Measurements from ENCODE around the gene MLN. TPM values are rescaled to one million over a fixed set of nuclear protein-coding genes. Genes with fewer than 3 reads are reported as not detected.

Gene MLN
- total RNA-seq, 1 donor from 2014 or later, result not detected

DNA sequence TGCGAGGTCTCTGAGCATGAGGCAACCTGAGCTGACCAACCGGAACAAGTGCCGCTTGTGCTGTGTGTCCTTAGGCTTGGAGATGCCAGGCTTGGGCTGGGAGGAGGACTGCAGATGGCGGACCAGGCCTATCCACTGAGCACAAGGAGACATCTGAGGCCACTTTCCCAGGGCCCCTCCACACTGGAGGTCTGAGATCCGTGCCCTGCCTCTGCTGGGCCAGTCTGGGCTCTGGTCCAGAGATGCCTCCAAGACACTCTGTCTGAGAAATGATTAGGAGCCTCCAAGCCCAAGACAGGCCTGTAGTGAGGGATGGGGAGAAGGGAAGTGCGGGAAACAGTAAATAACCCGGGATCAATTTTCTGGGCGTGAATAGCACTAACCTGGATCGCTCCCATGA is 3.0 kb upstream of the MLN start:
- H3K9me3 Mint-ChIP-seq (ENCODE audit: low read depth), result no peaks in the 10 kb centered on the region
- no peak for DNase-seq (ENCODE audit: low spot score, unreplicated experiment)
- no peaks in the 10 kb centered on the region for H3K36me3 Mint-ChIP-seq (ENCODE audit: insufficient read depth)
- no peak overlapping the region for H3K4me3 Mint-ChIP-seq (ENCODE audit: low read depth)
- peaks cover 56% of the 10 kb centered on the region for H3K27me3 Mint-ChIP-seq
- TF ChIP-seq, protein P1, sequence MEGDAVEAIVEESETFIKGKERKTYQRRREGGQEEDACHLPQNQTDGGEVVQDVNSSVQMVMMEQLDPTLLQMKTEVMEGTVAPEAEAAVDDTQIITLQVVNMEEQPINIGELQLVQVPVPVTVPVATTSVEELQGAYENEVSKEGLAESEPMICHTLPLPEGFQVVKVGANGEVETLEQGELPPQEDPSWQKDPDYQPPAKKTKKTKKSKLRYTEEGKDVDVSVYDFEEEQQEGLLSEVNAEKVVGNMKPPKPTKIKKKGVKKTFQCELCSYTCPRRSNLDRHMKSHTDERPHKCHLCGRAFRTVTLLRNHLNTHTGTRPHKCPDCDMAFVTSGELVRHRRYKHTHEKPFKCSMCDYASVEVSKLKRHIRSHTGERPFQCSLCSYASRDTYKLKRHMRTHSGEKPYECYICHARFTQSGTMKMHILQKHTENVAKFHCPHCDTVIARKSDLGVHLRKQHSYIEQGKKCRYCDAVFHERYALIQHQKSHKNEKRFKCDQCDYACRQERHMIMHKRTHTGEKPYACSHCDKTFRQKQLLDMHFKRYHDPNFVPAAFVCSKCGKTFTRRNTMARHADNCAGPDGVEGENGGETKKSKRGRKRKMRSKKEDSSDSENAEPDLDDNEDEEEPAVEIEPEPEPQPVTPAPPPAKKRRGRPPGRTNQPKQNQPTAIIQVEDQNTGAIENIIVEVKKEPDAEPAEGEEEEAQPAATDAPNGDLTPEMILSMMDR (IDR thresholded peaks at IDR 0.05; ENCODE audit: unreplicated experiment), result no peak
- no peak overlapping the region for H3K27ac Mint-ChIP-seq
- H3K4me1 Mint-ChIP-seq (ENCODE audit: low read depth), result peaks cover 2% of the 10 kb centered on the region

DNA sequence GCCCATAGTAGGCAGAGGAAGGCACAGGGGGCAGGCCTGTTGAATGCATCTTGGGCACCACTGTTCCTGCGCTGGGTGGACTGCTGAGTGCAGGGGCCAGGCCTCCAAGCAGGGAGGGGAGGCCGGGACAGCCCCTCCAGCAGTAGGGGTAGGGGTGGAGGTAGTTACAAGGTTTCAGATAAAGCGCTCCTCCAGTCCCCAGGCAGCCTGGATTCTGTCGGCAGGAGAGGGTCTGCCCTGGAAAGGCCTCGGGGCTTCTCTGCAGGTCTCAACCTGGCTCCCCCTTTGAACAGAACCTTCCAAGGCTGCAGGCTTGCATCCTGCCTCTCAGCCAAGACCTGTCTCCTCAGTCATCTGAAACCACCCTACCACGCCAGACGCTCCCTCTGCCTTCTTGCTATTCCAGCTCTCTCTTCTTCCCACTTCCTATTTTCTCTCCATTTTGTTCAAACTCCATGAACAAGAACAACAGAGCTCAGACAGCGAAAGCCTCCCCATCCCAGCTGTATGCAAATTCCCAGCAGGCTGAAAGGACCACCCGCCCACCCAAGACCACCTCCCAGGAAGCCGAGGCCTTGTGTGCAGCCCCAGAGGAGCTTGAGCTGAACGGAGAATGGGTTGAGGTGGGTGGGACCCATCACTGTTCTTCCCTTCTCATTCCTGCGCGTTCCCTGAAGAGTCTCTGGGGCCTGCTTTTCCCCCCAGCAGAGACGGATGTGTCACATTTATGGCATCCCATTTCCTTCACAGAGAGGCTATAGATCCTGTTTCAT is 1.4 kb downstream of the MLN start:
- TF ChIP-seq, protein P1 (IDR thresholded peaks at IDR 0.05; ENCODE audit: unreplicated experiment), result no peak
- no peak overlapping the region for H3K27ac Mint-ChIP-seq
- H3K4me1 Mint-ChIP-seq (ENCODE audit: low read depth), result peaks cover 2% of the 10 kb centered on the region
- no peaks in the 10 kb centered on the region for H3K36me3 Mint-ChIP-seq (ENCODE audit: insufficient read depth)
- H3K4me3 Mint-ChIP-seq (ENCODE audit: low read depth), result no peak overlapping the region
- DNase-seq (ENCODE audit: low spot score, unreplicated experiment), result no peak
- H3K9me3 Mint-ChIP-seq (ENCODE audit: low read depth), result no peaks in the 10 kb centered on the region
- peaks cover 45% of the 10 kb centered on the region for H3K27me3 Mint-ChIP-seq

DNA sequence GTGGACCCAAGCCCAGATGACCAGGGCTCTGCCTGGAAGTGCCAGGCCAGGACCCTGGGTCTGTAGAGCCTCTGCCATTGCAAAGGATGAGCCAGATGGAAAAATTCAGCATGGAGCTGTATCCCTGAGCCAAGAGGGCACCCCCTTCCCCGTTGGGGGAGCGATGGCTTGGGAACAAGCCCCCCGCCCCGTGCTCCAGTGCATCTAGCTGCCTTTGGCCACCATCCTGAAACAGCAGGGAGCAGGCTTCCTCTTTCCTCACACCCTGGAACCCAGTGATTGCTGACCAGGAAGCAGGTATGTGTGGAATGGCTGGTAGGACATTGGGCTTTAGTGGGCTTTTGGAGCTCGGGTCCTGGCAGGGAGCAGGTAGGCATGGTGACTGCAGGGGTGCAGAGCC is 2.2 kb downstream of the MLN start:
- TF ChIP-seq, protein P1 (IDR thresholded peaks at IDR 0.05; ENCODE audit: unreplicated experiment), result no peak
- Mint-ChIP-seq H3K27me3 (peaks cover 43% of the 10 kb centered on the region), H3K9me3 (ENCODE audit: low read depth) (no peaks in the 10 kb centered on the region), H3K36me3 (ENCODE audit: insufficient read depth) (no peaks in the 10 kb centered on the region), H3K27ac (no peak overlapping the region), H3K4me3 (ENCODE audit: low read depth) (no peak overlapping the region), H3K4me1 (ENCODE audit: low read depth) (peaks cover 2% of the 10 kb centered on the region)
- DNase-seq (ENCODE audit: low spot score, unreplicated experiment), result no peak

DNA sequence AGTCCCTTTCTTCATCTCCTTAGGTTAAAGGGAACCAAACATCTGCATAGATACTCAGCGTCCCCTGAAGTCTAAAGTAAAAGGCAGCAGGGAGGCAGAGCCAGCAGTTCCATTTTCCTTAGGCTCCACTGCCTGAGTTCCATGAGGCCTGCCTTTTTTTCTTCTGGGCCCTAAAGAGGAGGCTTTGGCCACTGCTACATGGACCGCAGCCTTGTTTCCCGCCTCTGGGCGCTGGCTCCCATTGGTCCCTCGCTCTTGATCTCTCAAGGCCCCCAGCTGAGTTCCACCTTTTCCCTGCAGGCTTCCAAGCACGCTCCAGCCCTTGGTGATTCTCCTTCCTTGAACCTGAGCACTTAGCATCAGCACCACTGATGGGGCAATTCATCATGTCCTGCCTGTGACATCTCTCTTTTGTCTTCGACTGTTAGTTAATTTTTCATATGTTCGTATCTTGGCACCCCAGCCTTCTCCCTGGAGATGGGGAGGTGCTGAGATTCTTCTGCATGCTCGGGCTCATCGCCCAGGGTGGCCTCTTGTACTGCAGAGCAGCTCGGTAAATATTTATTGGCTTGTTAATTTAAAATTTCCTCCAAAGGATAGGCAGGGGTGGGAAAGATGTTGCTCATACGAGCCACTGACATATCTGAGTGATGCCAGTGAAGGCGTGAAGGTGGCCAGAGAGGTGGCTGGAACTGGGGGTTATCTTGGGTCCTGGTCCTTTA is 3.4 kb downstream of the MLN start:
- no peak overlapping the region for H3K27ac Mint-ChIP-seq
- no peaks in the 10 kb centered on the region for H3K36me3 Mint-ChIP-seq (ENCODE audit: insufficient read depth)
- H3K27me3 Mint-ChIP-seq, result peaks cover 43% of the 10 kb centered on the region
- no peaks in the 10 kb centered on the region for H3K9me3 Mint-ChIP-seq (ENCODE audit: low read depth)
- TF ChIP-seq, protein P1 (IDR thresholded peaks at IDR 0.05; ENCODE audit: unreplicated experiment), result no peak
- no peak overlapping the region for H3K4me3 Mint-ChIP-seq (ENCODE audit: low read depth)
- no peak for DNase-seq (ENCODE audit: low spot score, unreplicated experiment)
- peaks cover 2% of the 10 kb centered on the region for H3K4me1 Mint-ChIP-seq (ENCODE audit: low read depth)

DNA sequence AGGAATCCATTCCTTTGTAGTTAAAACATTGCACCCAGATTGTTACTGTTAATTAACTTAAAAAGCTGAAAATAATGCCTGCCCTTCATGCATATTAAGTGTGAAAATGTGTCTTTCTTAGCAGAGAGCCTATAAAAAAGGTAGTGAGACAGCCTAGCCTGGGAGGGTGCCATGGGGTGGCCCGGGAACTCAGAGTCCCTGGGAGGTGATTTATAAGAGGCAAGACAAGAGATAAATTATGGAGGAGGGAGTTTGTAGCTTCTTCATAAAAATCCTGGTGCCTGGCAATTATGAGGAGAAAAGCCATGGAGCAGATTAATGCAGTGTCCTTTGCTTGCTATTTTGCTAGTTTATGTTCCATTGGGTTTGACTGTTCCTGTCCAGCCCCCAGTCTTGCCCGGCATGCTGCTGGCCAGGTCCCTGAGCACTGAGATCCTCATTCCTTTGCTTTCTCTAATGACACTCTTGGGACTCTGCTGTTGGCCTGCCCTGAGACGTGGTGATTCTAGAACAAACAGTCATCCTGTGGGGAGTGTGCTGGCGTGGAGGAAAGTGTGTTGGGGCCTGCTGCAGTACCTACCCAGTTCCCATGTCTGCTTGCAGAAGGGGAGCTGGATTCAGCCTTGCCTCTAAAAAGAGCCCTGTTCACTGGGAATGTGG is 4.2 kb downstream of the MLN start:
- Mint-ChIP-seq H3K9me3 (ENCODE audit: low read depth) (no peaks in the 10 kb centered on the region), H3K4me3 (ENCODE audit: low read depth) (no peak overlapping the region), H3K27ac (no peak overlapping the region), H3K4me1 (ENCODE audit: low read depth) (peaks cover 7% of the 10 kb centered on the region), H3K36me3 (ENCODE audit: insufficient read depth) (no peaks in the 10 kb centered on the region), H3K27me3 (peaks cover 36% of the 10 kb centered on the region)
- DNase-seq (ENCODE audit: low spot score, unreplicated experiment), result no peak
- TF ChIP-seq, protein P1 (IDR thresholded peaks at IDR 0.05; ENCODE audit: unreplicated experiment), result no peak

Measured in progenitor cell of endocrine pancreas (in vitro differentiated cells).